Measurements from ENCODE around the gene MEIS2.

DNA sequence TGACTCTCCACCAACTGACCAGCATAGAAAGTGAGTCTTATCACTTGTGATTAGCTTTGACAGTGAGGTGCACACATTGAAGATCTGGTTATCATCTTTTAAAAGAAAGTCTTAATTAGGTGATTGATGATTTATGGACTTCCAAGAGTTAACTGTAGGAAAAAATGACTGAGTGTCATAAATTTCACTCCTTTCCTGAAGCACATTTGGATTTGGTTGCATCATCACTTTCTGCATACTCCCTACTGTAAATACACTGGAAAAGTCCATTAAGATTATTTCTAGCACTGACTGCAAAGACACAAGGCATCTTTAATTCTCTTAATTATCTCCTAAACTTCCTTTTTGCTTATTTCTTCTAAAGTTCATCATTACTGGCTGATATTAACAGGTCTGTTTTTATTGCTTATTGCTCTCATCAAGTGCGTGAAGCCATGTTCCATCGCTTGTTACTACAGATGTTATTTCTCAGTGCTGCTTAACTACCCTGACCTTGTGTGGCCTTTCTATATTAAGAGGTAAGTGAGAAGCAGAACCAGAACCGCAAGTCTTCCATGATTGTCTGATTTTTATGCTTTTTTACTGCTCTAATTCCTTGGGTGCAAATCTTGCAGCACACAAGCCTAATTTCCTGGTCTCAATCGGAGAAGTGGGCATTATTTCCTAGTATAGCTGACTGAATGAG, 153.2 kb downstream of the MEIS2 start:
- no peak for TF ChIP-seq POLR2A (IDR thresholded peaks at IDR 0.05)
- TF ChIP-seq, protein P1, sequence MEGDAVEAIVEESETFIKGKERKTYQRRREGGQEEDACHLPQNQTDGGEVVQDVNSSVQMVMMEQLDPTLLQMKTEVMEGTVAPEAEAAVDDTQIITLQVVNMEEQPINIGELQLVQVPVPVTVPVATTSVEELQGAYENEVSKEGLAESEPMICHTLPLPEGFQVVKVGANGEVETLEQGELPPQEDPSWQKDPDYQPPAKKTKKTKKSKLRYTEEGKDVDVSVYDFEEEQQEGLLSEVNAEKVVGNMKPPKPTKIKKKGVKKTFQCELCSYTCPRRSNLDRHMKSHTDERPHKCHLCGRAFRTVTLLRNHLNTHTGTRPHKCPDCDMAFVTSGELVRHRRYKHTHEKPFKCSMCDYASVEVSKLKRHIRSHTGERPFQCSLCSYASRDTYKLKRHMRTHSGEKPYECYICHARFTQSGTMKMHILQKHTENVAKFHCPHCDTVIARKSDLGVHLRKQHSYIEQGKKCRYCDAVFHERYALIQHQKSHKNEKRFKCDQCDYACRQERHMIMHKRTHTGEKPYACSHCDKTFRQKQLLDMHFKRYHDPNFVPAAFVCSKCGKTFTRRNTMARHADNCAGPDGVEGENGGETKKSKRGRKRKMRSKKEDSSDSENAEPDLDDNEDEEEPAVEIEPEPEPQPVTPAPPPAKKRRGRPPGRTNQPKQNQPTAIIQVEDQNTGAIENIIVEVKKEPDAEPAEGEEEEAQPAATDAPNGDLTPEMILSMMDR (IDR thresholded peaks at IDR 0.05), result no peak

Data from adrenal gland (tissue), 5 donors.